GM21381 (cell line): ENCODE results near the gene TASP1.
A peak's percentile ranks its signal among the peaks of the same experiment; 100 is the strongest.
"Not testable (repeated sequence)": the region's sequence is repeated elsewhere in the genome, so short reads cannot be mapped to it uniquely, and the experiment has no call there.

Experiments used
- ATAC-seq: cut with Tn5 transposase; IDR thresholded peaks from one replicate; pipeline ENCODE4 v1.9.1; 2021; ENCODE audit warnings: mild to moderate bottlenecking, moderate library complexity; ENCODE audit not compliant: unreplicated experiment

Gene TASP1

GRCh38 chr20:13510837-13511488 lies 127.8 kb downstream of the TASP1 start:
- no peak for ATAC-seq

- ATAC-seq = no peak
Observed at GRCh38 chr20:13507646-13508045, 131.1 kb downstream of the TASP1 start.

DNA sequence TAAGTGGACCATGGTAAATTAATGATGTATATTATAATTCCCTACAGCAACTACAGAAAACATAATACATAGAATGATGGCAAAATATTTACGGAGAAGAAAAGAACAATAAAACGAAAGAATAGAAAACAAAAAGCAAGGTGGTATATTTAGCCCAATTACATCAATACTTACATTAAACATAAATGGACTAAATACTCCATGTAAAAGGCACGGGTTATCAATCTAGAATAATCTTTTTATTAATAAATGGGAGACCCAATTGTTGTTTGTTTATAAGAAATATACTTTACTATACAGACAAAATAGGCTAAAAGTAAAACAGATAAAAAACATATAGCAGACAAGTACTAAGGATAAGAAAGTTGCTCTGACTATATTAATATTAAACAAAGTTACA lies 137.2 kb downstream of the TASP1 start:
- ATAC-seq = no peak

- ATAC-seq = no peak
Observed at GRCh38 chr20:13494019-13494418, 144.7 kb downstream of the TASP1 start.

DNA sequence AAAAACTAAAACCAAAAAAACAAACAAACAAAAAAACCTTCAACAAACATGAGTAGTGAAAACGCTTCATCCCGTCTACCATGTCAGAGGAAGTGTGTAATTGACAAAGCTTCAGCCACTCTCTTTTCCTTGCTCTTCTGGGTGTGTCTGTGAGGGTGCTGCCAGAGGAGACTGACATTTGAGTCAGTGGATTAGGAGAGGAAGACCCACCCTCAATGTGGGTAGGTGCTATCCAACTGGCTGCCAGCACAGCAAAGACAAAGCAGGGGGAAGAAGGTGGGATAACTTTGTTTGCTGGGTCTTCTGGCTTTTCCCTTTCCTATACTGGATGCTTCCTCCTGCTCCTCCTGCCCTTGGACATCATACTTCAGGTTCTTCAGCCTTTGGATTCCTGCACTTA lies 145.6 kb downstream of the TASP1 start:
- ATAC-seq = no peak

GRCh38 chr20:13492001-13492481 lies 146.7 kb downstream of the TASP1 start:
- ATAC-seq = no peak

DNA sequence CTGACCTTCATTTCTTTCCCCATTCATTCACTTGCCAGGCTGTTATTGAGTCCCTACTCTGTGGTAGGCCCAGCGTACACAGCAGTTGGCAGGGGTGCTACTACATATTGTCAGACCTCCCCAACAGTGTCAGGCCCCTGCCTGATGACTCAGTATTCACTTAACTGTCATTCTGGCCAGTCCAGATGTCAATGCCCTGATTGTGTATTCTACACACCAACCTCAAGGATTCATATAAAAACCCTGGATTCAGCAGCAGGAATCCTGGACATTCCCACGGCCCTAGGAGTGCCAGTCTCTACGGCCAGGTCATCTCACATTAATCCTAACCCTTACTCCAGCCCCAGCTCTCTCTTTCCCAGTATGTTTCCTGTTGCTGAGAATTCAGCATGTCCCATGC lies 151.5 kb downstream of the TASP1 start:
- no peak for ATAC-seq

GRCh38 chr20:13486694-13487093 lies 152.0 kb downstream of the TASP1 start:
- no peak for ATAC-seq

DNA sequence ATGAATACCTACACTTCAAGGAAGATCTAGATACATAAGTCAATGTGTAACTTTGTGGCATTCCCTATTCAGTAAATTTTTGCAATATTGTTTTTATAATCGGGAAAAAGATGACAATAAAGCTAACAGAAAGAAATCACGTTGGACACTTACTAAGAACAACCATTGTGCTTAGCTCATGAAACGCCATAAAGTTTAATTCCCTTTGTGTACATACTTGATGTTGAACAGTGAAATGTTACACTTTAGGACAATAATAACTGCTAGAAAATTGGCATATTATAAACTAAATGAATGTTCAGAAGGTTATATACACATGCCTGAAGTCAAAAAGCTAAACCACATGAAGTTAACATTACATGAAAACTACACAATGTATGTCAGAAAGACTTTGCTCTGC lies 153.2 kb downstream of the TASP1 start:
- ATAC-seq = no peak

GRCh38 chr20:13485019-13485418 lies 153.7 kb downstream of the TASP1 start:
- ATAC-seq = not testable (repeated sequence)

- ATAC-seq = not testable (repeated sequence)
Observed at GRCh38 chr20:13483472-13483871, 155.3 kb downstream of the TASP1 start.

GRCh38 chr20:13478366-13478765 lies 160.4 kb downstream of the TASP1 start:
- no peak for ATAC-seq

DNA sequence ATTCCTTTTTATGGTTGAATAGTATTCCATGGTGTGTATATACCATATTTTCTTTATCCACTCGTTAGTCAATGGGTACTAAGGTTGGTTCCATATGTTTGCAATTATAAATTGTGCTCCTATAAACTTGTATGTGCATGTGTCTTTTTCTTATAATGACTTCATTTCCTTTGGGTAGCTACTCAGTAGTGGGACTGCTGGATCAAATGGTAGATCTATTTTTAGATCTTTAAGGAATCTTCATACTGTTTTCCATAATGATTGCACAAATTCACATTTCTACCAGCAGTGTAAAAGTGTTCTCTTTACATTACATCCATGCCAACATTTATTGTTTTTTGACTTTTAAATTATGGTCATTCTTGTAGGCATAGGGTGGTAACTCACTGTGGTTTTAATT lies 164.3 kb downstream of the TASP1 start:
- ATAC-seq = no peak

DNA sequence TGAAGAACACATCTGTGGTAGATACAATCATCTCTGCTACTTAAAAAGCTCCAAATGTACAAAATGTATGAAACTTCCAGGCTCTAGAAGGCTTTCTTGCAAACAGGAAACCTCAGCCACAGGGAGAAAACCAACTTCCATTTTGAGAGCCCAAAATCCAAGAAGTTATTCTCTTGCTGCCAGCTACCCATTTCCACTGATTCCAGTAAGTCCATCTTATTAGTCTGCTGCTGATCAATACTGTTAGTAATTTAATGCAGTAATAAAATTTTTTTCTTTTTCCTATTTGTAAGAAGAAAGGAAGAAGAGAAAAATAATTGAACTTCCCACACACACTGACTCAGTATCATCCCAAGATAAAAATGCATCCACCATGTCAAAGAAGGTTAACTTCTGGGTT lies 169.5 kb downstream of the TASP1 start:
- ATAC-seq = no peak

GRCh38 chr20:13468166-13468565 lies 170.6 kb downstream of the TASP1 start:
- no peak for ATAC-seq

- no peak for ATAC-seq
Observed at GRCh38 chr20:13464702-13465101, 174.0 kb downstream of the TASP1 start.

GRCh38 chr20:13461849-13462458 lies 176.8 kb downstream of the TASP1 start:
- no peak for ATAC-seq

DNA sequence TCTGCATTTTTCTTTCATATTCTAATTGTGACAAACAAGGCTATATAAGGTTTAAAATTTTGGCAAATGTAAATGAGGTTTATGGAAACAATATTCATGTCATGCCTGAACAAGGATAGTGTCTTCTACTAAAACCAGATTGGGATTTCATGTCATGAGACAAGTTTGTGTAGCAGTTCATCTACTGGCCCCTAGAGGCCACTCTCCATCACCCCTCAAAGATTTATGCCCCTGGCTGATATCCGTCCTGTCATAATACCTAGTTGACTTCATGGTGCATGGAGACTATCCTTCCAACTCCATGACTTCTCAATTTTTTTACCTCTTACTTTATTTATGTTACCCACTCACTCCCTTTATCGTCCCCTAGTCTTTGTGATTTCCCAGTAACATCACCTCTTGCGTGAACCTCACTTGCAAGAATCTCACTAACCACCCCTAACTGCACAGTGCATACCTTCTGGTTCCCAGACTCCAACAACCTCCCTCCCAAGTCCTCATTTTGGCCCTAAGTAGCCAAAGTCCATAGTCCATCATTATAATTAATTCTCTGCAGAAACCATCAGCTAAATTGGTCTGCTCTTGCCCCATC lies 179.8 kb downstream of the TASP1 start:
- ATAC-seq = peak; percentile 74

- ATAC-seq = no peak
Observed at GRCh38 chr20:13457487-13457886, 181.2 kb downstream of the TASP1 start.

DNA sequence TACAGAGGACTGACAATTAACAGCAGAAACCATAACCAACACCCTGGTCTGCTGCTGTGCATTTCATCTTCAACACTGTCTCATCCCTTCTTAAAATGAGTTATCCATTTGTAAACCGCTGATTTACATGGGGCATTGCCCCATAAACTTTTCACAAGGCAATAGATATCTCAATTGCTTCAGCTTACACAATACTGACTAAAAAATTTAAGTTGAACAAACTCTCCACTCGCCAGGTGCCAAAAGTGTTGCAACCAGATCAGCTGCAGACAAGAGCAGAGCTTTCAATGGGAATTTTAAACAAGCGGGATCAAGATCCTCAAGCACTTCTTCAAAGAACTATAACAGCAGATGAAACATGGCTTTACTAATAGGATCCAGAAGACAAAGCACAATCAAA lies 183.0 kb downstream of the TASP1 start:
- ATAC-seq = no peak

DNA sequence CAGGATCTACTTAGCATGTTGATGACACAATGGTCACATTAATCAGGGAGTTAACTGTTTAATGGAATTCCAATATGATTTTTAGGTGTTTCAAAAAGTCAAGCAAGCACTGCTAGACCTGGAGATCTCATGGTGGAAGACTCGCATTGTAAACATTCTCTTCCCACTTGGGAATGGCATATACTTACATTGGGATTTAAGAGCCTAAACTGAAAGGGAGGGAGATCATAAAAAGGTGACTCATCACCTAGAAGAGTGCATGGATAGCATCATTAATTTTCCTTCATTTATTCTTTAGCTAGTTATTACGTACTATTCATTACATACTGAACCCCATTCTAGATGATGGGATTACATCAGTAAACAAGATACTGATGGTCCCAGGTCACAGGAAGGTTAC lies 185.4 kb downstream of the TASP1 start:
- no peak for ATAC-seq

DNA sequence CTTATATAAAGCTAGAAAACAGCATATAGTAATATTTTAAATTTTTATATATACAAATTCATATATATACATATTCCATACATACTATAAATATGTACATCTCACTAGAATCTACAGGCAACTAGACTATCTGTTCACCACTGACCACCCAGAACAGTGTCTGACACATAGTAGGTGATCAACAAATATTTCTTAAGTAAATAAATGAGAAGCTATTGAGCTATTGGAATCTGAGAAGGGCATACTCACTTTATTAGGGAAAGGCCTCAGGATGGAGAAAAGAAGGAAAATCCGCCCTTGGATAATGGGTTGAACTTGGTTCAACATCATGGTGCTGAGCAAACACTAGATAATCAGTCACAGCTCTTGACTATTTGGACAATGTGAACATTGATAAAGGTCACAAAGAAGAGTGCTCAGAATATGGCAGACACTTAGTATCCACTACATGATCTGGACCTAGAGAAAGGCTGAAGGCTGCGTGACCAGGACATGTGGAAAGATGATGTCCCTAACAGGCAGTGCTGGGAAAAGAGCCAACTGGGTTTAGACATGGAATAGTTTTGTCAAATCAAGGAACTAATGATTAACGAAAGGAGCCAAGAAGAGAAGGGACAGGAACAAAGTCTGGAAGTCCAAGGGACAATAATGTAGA lies 186.1 kb downstream of the TASP1 start:
- ATAC-seq = no peak
